ENCODE results near the gene RCOR3.

RCOR3 gene

GRCh38 chr1:211258756-211259637 lies at the start of gene RCOR3:
Gene RCOR3, plus strand, starts transcription at chr1:211259366. Its CDS starts 195 bp downstream, at chr1:211259561.
- peak within 1 kb of the TSS; percentile 96 for H3K4me2 ChIP-seq
- peaks cover 28% of the 10 kb centered on the region for H3K4me1 ChIP-seq (ENCODE audit: low read depth, poor library complexity, severe bottlenecking)
- peak within 1 kb of the TSS; percentile 97 for H3K9ac ChIP-seq
- H3K79me2 ChIP-seq (ENCODE audit: insufficient read depth, low read depth): peaks cover 23% of the 10 kb centered on the region; the same call in 1 of the 2 replicates
- no peaks in the 10 kb centered on the region for H3K36me3 ChIP-seq (ENCODE audit: insufficient read depth)
- no peaks in the 10 kb centered on the region for H3K27me3 ChIP-seq (ENCODE audit: insufficient read depth, low read depth)
- H3K4me3 ChIP-seq (IDR thresholded peaks at IDR 0.05; ENCODE audit: insufficient read depth, low read depth, low read length): peak within 1 kb of the TSS; percentile 53
- H2AFZ ChIP-seq (ENCODE audit: low read depth): peak within 1 kb of the TSS; percentile 87
- peak within 1 kb of the TSS; percentile 99 for H3K27ac ChIP-seq
- TF ChIP-seq, protein P1, sequence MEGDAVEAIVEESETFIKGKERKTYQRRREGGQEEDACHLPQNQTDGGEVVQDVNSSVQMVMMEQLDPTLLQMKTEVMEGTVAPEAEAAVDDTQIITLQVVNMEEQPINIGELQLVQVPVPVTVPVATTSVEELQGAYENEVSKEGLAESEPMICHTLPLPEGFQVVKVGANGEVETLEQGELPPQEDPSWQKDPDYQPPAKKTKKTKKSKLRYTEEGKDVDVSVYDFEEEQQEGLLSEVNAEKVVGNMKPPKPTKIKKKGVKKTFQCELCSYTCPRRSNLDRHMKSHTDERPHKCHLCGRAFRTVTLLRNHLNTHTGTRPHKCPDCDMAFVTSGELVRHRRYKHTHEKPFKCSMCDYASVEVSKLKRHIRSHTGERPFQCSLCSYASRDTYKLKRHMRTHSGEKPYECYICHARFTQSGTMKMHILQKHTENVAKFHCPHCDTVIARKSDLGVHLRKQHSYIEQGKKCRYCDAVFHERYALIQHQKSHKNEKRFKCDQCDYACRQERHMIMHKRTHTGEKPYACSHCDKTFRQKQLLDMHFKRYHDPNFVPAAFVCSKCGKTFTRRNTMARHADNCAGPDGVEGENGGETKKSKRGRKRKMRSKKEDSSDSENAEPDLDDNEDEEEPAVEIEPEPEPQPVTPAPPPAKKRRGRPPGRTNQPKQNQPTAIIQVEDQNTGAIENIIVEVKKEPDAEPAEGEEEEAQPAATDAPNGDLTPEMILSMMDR (conservative IDR thresholded peaks at IDR 0.05; ENCODE audit: low read depth, low read length): peak; percentile 73
- no peaks in the 10 kb centered on the region for H4K20me1 ChIP-seq (ENCODE audit: insufficient read depth)

- no peaks in the 10 kb centered on the region for H3K79me2 ChIP-seq (ENCODE audit: insufficient read depth, low read depth)
- H4K20me1 ChIP-seq (ENCODE audit: insufficient read depth): no peaks in the 10 kb centered on the region
- H2AFZ ChIP-seq (ENCODE audit: low read depth): no peak overlapping the region
- H3K4me3 ChIP-seq (IDR thresholded peaks at IDR 0.05; ENCODE audit: insufficient read depth, low read depth, low read length): no peak overlapping the region
- H3K9ac ChIP-seq: no peak overlapping the region
- no peaks in the 10 kb centered on the region for H3K4me1 ChIP-seq (ENCODE audit: low read depth, poor library complexity, severe bottlenecking)
- no peak overlapping the region for H3K27ac ChIP-seq
- TF ChIP-seq, protein P1 (conservative IDR thresholded peaks at IDR 0.05; ENCODE audit: low read depth, low read length): no peak
- no peaks in the 10 kb centered on the region for H3K36me3 ChIP-seq (ENCODE audit: insufficient read depth)
- no peaks in the 10 kb centered on the region for H3K27me3 ChIP-seq (ENCODE audit: insufficient read depth, low read depth)
- H3K4me2 ChIP-seq: no peak overlapping the region
These were observed 49.1 kb upstream of the RCOR3 start for GRCh38 chr1:211210052-211210451.

DNA sequence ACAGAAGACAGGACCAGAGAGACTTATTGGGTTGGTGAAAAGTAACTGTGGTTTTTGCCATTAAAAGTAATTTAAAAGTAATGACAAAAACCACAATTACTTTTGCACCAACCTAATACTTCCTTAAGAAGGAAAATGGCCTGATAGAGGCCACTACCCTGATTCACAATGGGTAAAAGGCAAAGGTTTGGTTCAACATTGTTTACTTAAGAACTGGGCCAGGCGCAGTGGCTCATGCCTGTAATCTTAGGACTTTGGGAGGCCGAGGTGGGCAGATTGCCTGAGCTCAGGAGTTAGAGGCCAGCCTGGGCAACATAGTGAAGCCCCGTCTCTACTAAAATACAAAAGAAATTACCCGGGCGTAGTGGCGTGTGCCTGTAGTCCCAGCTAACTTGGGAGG lies 48.2 kb upstream of the RCOR3 start:
- TF ChIP-seq, protein P1 (conservative IDR thresholded peaks at IDR 0.05; ENCODE audit: low read depth, low read length): no peak
- no peak overlapping the region for H2AFZ ChIP-seq (ENCODE audit: low read depth)

GRCh38 chr1:211213702-211214101 lies 45.5 kb upstream of the RCOR3 start:
- Histone ChIP-seq H3K27me3 (ENCODE audit: insufficient read depth, low read depth) (no peaks in the 10 kb centered on the region), H2AFZ (ENCODE audit: low read depth) (no peak overlapping the region), H3K9ac (no peak overlapping the region), H3K4me3 (IDR thresholded peaks at IDR 0.05; ENCODE audit: insufficient read depth, low read depth, low read length) (no peak overlapping the region), H3K4me1 (ENCODE audit: low read depth, poor library complexity, severe bottlenecking) (no peaks in the 10 kb centered on the region), H3K36me3 (ENCODE audit: insufficient read depth) (no peaks in the 10 kb centered on the region), H3K79me2 (ENCODE audit: insufficient read depth, low read depth) (no peaks in the 10 kb centered on the region), H4K20me1 (ENCODE audit: insufficient read depth) (no peaks in the 10 kb centered on the region), H3K27ac (no peak overlapping the region), H3K4me2 (no peak overlapping the region)
- TF ChIP-seq, protein P1 (conservative IDR thresholded peaks at IDR 0.05; ENCODE audit: low read depth, low read length): no peak

More for the DNA sequence above, 48.2 kb upstream of the RCOR3 start:
- no peak overlapping the region for H3K4me3 ChIP-seq (IDR thresholded peaks at IDR 0.05; ENCODE audit: insufficient read depth, low read depth, low read length)
- no peak overlapping the region for H3K27ac ChIP-seq
- no peaks in the 10 kb centered on the region for H3K4me1 ChIP-seq (ENCODE audit: low read depth, poor library complexity, severe bottlenecking)
- no peaks in the 10 kb centered on the region for H4K20me1 ChIP-seq (ENCODE audit: insufficient read depth)
- H3K9ac ChIP-seq: no peak overlapping the region
- no peak overlapping the region for H3K4me2 ChIP-seq
- no peaks in the 10 kb centered on the region for H3K27me3 ChIP-seq (ENCODE audit: insufficient read depth, low read depth)
- no peaks in the 10 kb centered on the region for H3K36me3 ChIP-seq (ENCODE audit: insufficient read depth)
- H3K79me2 ChIP-seq (ENCODE audit: insufficient read depth, low read depth): no peaks in the 10 kb centered on the region
